ENCODE results near the gene CDK16.

DNA sequence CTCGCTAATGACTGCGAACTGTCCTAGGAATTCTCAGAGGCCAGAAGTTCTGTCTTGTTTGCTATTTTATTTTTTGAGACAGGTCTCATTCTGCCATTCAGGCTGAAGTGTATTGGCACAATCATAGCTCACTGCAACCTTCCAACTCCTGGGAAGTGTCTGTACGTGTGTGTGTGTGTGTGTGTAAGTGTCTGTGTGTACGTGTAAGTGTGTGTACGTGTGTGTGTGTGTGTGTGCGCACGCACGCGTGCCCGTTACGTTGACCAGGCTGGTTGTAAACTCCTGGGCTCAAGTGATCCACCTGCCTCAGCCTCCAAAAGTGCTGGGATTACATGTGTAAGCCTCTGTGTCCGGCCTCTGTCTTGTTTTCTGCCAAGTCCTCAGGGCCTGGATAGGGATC, 10.4 kb upstream of the CDK16 start:
- TF ChIP-seq, protein P1, sequence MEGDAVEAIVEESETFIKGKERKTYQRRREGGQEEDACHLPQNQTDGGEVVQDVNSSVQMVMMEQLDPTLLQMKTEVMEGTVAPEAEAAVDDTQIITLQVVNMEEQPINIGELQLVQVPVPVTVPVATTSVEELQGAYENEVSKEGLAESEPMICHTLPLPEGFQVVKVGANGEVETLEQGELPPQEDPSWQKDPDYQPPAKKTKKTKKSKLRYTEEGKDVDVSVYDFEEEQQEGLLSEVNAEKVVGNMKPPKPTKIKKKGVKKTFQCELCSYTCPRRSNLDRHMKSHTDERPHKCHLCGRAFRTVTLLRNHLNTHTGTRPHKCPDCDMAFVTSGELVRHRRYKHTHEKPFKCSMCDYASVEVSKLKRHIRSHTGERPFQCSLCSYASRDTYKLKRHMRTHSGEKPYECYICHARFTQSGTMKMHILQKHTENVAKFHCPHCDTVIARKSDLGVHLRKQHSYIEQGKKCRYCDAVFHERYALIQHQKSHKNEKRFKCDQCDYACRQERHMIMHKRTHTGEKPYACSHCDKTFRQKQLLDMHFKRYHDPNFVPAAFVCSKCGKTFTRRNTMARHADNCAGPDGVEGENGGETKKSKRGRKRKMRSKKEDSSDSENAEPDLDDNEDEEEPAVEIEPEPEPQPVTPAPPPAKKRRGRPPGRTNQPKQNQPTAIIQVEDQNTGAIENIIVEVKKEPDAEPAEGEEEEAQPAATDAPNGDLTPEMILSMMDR (conservative IDR thresholded peaks at IDR 0.05; ENCODE audit: low read depth, low read length), result no peak
- TF ChIP-seq EZH2 (IDR thresholded peaks at IDR 0.05; ENCODE audit: borderline replicate concordance, low read depth, low read length, poor library complexity, severe bottlenecking), result no peak
